Putamen (tissue), 1 donor: ENCODE measurements around the gene KDM5B.

Source experiments
- DNase-seq: peaks from one replicate; pipeline ENCODE4 v3.0.0-alpha.2; 2016; ENCODE audit warnings: low spot score

The KDM5B gene

GRCh38 chr1:202685641-202686040 lies 122.6 kb downstream of the KDM5B start:
- no peak for DNase-seq

DNA sequence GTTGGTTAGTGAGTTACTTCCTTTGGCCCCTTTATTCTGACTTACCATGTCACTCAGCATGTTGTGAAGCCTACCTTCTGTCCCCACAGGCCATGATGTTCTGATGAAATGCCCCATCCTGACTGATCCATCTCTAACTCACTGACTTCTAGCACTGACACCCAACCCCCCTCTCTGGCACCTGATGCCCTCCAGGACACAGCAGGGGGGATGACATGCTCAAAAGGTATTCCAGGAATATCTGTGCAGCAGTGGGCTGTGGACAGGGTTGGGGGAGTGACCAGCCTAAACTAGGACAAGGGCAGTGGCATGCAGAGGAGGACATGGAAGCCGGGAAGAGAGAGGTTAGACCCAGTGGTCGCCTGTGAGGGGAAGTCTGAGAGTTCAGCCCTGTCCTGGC lies 123.5 kb downstream of the KDM5B start:
- DNase-seq: no peak

DNA sequence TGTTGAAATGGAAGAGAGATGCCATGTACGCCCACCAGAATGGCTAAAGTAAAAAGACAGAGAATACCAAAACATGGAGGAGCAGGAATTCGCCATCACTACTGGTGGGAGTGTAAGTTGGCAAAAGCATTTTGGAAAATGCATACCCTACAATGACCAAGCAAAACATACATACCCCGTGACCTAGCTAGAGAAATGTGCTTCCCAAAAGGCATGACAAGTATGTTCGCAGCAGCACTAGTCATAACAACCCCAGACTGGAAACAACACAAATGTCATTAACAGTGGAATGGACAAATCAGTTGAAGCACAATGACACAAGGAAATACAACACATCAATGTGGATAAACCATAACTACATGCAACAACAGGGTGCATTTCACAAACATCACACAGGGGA lies 125.2 kb downstream of the KDM5B start:
- no peak for DNase-seq

GRCh38 chr1:202682477-202682876 lies 125.7 kb downstream of the KDM5B start:
- no peak for DNase-seq

- DNase-seq: no peak
Measured at GRCh38 chr1:202681736-202682420, 126.3 kb downstream of the KDM5B start.

DNA sequence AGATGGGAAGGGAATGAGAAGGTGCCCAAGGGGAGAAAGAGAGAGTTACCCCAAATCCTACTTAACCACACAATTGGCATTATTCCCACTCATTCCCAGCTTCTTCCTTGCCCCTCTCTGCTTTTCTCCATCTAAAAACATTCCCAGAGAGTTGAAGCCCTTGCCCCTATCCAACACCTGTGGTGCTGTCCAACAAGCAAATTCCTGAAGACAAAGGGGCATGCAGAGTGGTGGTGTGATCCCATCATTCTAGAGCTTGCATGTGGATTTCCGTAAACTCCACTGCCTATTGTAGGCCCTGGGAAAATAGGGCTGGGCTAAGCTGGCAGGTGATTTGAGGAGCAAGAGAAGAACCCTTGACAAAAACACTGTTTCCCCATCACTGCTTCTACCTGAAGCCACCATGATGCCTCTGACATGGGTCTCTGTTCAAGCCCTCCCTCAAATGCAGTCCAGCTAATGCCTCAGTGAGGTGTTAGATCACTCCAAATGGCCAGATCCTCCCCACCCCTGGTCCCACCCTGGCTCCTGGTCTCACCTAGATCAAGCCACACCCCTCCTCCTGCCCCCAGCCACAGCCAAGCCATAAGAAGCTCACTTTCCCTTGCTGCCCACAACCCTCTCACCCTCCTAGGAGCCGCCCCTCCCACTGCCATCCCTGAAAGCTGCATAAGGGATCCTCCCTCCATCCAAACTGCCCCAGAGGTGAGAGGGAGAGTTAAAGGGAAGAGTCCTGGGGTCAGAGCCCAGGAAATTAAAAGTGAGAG lies 127.5 kb downstream of the KDM5B start:
- no peak for DNase-seq

DNA sequence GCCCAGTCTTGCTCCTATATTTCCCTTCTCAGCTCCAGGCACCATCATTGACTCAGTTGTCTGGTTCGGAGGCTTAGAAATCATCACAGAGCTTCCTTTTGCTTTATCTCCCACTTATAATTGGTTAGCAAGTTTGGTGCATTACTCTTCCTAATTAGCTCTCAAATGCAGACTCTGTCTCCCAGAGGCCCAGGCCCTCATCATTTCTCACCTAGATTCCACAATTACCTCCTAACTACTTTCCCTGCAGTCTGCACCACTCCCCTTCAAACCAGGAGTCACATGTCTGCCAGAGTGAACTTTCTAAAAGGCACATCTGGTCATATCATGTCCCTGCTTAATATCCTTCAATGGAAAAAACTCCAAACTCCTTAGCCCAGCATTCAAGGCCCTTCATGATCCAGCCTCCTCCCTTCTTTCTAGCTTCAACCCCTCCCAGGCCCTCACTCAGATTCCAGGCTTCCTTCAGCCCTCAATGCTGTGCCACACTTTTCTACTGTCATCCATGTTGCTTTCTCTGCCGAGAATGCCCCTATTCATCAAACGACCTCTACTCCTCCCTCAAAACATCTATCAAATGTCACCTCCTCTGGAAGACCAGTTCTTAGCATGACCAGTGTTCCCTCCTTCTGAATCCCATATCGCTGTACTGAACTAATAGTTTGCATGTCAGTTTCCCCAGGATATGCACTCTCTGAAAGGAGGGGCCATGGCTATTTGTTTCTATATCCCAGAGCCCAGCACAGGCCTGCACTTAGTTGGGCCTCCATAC lies 128.6 kb downstream of the KDM5B start:
- no peak for DNase-seq

DNA sequence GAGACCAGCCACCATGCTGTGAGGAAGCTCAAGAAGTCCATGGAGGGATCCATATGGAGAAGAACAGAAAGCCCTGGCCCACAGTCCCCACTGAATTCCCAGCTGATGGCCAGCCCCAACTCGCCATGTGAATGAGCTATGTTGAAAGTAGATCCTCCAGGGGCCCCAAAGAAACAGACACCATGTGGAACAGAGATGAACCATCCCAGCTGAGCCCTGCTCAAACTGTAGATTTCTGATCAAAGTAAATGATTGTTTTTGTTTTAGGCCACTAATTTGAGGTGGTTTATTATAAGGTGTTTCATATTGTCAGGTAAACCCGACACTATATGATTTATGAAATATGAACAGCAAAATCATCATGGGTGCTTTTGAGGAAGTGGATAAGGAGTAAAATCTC lies 130.8 kb downstream of the KDM5B start:
- no peak for DNase-seq
